ENCODE measurements around the gene FNBP1L.

FNBP1L gene

DNA sequence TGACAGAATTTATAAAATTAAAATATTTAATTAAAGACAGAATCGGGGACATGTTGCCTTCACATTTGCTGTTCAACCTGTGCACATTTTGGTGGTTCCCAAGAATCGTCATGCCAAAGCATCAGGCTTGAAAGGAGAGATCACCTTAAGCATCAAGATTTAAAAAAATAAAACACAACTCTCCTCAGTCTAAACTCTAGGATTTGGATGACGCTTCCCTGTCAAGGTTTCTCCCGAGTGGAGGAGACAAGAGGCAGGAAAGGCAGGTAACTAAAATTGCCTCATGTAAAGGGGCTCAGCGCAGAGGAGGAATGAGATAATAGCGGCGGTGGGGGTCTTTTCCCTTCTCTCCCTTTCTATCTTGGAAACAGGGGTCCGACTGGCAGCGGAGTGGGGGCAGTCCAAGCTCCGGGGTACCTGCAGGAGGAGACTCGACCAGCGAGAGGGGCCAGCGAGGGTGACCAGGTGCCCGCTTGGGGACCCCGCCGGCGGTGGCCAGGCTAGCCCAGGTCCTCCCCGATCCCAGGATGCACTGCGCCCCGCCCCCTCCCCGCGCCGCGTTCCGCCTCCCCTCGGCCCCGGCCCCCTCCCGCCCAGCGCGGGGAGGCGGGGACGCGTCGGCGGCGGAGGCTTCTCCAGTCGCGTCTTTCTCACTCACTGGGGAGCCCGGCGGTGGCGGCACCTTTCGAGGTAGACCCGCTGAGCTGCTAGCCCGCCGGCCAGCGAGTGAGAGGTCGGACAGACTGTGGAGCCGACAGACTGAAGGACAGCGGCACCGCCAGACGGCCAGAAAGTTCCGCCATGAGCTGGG lies at the start of gene FNBP1L:
Gene FNBP1L (plus strand): TSS at position 638 of the 811 bp plus-strand sequence. CDS start 164 bp downstream, at position 802.
- peak; percentile 75 for DNase-seq (ENCODE audit: low read depth)

DNA sequence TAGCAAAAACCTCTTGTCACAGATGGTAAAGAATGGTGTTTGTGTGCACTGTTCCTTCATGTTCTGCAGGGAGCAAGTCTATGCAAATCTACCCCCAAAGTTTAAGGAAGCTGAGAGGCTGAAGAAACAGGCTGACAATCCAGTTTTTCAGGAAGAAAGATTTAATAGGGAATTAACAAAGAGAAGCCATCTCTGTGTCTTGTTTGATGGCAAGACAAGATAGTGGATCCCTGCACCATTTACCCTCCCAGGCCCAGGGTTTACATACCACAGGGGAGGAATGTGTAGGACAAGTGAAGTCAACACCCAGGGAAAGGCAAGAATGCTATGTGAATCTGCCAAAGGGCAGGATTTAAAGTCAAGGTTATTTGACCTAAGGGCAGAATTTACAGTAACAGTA lies 48.1 kb upstream of the FNBP1L start:
- DNase-seq (ENCODE audit: low read depth) = no peak

DNA sequence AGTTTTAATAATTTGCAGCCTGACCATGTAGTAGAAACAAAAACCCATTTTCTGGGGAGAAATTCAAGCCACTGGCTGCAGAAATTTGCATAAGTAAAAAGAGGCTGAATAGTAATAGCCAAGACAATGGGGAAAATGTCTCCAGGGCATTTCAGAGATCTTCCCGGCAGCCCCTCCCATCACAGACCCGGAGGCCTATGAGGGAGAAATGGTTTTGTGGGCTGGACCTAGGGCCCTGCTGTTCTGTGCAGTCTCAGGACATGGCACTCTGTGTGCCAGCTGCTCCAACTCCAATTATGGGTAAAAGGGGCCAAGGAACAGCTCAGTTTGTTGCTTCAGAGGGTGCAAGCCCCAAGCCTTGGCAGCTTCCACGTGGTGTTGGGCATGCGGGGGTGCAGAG lies 39.7 kb upstream of the FNBP1L start:
- DNase-seq (ENCODE audit: low read depth) = no peak

DNA sequence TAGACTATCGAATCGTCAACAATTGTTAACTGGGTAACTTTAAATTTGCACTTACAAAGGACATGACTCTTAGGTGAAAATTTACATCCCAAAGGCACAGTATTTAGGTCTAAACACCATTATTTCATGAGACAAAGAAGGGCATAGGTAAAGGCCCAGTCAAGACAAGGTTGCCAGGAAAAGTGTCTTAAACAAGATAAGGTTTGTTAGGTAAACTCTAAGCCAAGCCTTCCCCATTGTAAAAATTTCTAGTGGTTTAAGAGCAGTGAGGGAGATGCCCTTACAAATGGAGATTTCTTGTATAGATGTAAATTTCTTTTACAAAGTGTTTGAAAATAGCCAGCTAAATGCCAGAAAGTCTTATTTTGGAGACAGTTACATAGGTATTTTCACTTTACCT lies 36.9 kb upstream of the FNBP1L start:
- no peak for DNase-seq (ENCODE audit: low read depth)

DNA sequence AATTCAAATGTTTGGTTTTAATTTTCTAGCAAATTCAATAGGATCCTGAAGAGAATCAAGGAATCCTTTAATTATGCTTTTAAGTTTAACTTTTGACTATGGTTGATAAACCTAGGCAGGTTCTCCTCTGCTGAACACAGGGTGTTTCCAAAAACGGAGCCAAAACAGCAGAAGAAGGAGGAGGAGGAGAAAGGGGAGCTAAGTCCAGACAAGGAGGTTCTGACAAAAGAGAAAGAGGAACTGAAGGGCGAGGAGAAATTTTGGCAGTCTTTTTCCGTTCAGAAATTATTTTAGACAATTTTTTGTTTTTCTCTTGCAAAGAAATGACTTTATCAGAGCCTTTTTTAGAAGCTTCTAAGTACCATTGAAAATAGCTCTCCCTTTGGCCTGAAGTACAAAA lies 33.2 kb upstream of the FNBP1L start:
- no peak for DNase-seq (ENCODE audit: low read depth)

- no peak for DNase-seq (ENCODE audit: low read depth)
Observed at GRCh38 chr1:93415296-93415695, 32.6 kb upstream of the FNBP1L start.

DNA sequence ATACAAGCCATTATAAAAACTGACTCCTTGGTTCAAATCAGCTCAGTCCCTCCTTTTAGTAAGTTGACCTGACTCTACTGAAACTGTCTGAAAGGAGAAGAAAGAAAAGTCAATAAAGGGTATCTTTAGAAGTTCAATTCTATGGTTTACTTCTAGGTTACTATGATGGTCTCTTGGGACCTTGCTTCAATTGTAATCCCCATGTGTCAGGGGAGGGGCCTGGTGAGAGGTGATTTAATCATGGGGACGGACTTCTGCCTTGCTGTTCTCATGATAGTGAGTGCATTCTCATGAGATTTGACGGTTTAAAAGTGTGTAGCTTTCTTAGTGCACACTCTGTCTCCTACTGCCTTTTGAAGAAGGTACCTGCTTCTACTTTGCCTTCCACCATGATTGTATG lies 31.7 kb upstream of the FNBP1L start:
- DNase-seq (ENCODE audit: low read depth) = no peak

- DNase-seq (ENCODE audit: low read depth) = no peak
Observed at GRCh38 chr1:93419344-93419743, 28.6 kb upstream of the FNBP1L start.

DNA sequence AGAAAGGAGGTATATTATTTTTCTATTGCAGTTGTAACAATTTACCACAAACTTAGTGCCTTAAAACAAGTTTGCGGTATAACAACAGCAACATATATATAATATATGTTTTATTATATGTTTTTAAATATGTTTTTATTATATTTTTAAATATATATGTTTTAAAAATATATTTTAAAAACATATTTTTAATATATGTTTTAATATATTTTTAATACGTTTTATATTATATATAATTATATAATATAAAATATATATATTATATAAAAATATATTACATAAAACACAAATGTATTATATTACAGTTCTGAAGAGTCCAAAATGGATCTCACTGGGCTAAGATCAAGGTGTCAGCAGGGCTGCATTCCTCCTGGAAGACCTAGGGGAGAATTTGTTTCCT lies 27.5 kb upstream of the FNBP1L start:
- no peak for DNase-seq (ENCODE audit: low read depth)

DNA sequence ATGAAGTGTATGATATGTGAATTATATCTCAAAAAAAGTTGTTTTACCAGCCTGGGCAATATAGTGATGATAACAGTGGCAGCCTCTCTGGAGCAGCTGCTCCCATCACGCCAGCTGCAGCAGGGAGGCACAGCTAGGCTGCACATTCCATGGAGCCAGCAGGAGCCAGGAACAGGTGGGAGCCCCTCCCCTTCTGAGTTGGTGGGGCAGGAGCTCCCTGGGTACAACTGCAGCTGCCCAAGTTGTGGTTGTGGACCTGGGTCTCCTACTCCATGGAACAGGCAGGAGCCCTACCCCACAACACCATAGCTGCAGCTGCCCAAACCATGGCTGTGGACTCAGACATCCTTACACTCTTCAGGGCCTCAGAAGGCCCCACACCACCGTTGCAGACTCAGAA lies 21.7 kb upstream of the FNBP1L start:
- DNase-seq (ENCODE audit: low read depth) = no peak

DNA sequence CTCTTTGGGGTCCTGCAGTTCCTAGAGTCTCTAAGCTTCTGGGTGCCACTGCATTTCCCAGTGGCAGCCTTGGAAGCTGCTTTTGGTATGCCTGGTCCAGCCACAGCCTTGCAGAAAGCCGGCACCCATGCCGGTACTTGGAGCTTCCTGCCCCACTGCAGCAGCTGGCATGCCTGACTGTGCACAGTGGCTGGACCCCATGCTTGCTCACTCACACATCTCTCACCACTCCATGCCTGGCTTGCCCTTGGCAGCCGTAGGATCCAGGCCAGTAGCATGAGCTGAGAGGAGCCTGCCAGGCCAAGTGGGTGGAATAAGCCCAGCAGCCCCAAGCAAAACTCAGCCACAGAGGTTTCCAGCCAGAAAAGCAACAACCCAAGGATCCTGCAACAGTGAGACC lies 20.3 kb upstream of the FNBP1L start:
- DNase-seq (ENCODE audit: low read depth) = no peak

DNA sequence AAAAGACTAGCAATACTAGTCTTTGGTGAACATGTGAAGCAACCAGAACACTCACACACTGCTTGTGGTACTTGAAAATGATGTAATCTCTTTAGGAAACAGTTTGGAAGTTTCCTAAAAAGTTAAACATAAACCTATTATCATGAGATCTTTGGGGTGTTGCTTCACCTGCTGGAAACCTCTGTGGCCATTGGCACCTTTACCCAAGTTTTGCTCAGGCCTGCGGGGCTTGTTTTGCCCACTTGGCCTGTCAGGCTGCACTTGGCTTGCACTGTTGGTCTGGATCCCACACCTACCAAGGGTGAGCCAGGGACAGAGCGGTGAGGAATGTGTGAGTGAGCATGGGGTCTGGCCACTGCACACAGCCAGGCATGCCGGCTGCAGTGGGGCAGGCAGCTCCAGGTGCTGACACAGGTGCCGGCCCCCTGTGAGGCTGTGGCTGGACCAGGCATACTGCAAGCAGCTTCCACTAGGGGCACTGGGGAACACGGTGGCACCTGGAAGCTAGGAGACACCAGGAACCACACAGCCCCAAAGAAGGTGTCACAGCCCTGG lies 14.4 kb upstream of the FNBP1L start:
- peak; percentile 17 for DNase-seq (ENCODE audit: low read depth)

DNA sequence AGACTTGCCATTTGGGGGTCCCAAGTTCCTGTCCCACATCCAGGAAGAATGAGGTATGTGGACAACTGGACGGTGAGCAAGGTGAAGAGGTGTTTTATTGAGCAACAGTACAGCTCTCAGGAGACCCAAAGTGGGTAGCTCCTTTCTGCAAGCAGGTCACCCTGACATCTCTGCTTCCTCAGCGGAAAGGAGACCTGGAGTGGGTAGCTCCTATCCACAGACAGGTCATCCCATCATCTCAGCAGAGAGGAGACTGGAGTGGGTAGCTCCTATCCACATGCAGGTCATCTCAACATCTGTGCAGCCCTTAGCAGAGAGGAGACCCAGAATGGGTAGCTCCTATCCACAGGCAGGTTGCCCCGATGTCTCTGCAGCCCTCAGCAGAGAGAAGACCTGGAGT lies 13.8 kb upstream of the FNBP1L start:
- no peak for DNase-seq (ENCODE audit: low read depth)

DNA sequence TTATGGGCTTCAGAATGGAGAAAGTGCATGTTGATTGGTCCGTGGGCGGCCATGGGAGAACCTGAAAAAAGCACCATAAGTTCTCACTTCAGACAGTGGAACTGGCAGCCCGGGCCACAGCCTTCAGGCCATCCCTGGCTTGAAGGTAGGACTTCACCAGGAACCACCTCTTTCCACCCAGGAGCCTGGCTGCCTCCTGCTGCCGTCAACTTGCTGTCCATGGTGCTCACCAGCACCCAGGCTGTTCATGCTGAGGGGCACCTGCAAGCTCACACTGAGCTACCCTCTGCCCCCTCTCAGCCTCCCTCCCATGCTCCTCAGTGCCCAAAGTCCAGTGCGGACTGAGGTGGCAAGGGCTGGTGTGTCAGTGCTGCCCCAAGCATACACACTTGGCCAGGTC lies 12.9 kb upstream of the FNBP1L start:
- no peak for DNase-seq (ENCODE audit: low read depth)

DNA sequence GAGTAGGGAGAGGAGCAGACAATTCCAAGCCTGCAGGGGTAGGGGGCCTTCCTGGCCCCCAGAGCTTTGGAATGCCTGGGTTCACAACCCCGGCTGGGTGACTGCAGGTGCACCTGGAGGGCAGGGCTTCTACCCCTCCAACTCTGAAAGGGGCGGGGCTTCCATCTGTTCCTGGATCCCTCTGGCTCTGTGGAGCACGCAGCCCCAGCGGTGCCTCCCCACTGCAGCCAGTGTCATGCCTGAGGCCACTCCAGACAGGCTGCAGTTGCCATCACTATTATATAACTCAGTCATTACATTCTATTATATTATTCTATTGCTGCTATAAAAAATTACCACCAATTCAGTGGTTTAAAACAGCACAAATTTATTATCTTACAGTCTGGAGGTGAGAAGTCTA lies 12.5 kb upstream of the FNBP1L start:
- DNase-seq (ENCODE audit: low read depth) = no peak

GRCh38 chr1:93436496-93436895 lies 11.4 kb upstream of the FNBP1L start:
- DNase-seq (ENCODE audit: low read depth) = no peak

GRCh38 chr1:93437976-93438605 lies 9.8 kb upstream of the FNBP1L start:
- peak; percentile 76 for DNase-seq (ENCODE audit: low read depth)

DNA sequence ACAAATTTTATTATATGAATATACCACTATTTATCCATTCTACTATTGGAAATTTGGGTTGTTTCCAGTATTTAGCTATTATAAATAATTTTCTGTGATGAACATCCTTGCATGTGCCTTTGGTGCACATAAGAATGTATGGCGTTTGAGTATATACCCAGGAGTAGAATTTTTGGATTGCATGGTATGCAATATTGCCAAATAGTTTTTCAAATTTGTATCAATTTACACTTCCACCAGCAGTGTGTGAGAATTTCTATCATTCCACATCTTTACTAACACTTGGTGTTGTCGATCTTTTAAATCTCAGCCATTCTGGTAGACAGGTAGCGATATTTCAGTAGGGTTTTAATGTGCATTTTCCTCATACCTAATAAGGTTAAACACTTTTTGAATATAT lies 9.2 kb upstream of the FNBP1L start:
- no peak for DNase-seq (ENCODE audit: low read depth)

DNA sequence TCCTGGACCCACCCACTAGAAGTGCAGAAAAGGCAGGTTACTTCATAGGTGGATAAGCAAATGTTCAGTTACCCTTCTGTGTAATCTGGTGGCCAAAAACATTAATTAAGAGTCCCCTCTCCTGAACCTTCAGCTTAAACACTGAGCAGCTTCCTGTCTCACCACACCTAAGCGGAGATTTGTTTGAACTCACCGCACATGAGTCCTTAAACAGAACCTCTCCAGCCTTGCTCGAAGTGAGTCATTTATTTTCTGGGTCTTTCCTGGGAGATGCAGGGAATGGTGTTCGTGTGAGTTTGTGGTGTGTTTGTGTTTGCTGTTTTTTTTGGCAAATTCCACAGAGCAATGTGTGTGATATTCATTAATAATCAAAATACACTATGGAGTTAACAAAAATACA lies 7.6 kb upstream of the FNBP1L start:
- no peak for DNase-seq (ENCODE audit: low read depth)

DNA sequence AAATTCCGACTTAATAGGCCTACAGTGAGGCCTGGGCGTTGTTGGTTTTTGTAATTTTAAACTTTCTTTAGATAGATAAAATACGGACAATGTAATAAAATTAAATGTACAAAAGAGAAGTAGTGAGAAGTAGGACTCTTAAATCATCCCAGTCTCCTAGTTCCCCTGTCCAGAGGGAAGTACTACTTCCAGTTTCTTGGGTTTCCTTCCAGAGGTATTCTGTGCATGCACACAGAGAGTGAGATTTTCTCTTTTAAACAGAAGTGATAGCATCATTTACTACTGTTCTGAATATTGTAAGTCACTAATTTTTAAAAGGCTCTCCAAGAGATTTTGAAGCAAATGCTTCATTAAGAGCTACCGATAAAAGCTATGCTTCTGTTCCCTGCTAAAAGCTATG lies 7.2 kb upstream of the FNBP1L start:
- no peak for DNase-seq (ENCODE audit: low read depth)

GRCh38 chr1:93441589-93441988 lies 6.3 kb upstream of the FNBP1L start:
- no peak for DNase-seq (ENCODE audit: low read depth)

GRCh38 chr1:93442008-93442666 lies 5.8 kb upstream of the FNBP1L start:
- DNase-seq (ENCODE audit: low read depth) = peak; percentile 83

DNA sequence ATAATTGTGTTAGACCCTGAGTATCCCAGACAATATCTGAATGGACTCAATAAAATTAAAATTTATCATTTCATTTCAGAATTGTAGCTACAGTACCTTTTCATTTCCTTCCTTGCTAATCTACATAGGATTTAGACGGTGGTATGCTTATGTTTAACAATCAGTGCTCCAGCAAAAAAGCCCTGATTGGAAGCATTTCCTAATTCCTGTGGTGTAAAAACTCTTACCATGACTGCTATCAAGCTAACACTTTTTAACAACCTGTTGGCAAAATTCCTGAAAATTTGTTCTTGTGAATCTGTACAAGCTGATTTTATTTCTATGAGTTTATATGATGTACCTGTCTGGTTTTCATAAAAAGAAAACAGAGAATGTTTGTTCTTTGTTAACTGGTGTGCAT lies 5.2 kb upstream of the FNBP1L start:
- no peak for DNase-seq (ENCODE audit: low read depth)
